SK-N-SH treated with all-trans-retinoic acid at 6 μM for 48 hours (cell line): ENCODE results near the gene NTSR1.

Source experiments
- ATAC-seq: fragments of 200-7000 bp; cut with Tn5 transposase; 3 replicates; pipeline ENCODE4 v1.9.1; 2020; ENCODE audit warnings: mild to moderate bottlenecking, moderate library complexity
- BACH2 ChIP-seq: fragments of 250-450 bp; sonication (Bioruptor Pico); IDR thresholded peaks from 2 replicates; pipeline ENCODE4 v1.9.0; 2021; ENCODE audit warnings: mild to moderate bottlenecking, borderline replicate concordance
- ESRRG ChIP-seq: fragments of 250-450 bp; sonication (Bioruptor Pico); IDR thresholded peaks from 2 replicates; pipeline ENCODE4 v1.6.1; 2021; ENCODE audit warnings: mild to moderate bottlenecking
- ISL1 ChIP-seq: fragments of 250-450 bp; sonication (Bioruptor Pico); IDR thresholded peaks from 2 replicates; pipeline ENCODE4 v2.1.2; 2022; ENCODE audit warnings: mild to moderate bottlenecking, moderate library complexity
- OSR1 ChIP-seq: fragments of 250-450 bp; sonication (Bioruptor Pico); IDR thresholded peaks from 2 replicates; pipeline ENCODE4 v1.8.0; 2022; ENCODE audit warnings: moderate library complexity, mild to moderate bottlenecking, inconsistent platforms
- PPARA ChIP-seq: fragments of 250-450 bp; sonication (Bioruptor Pico); IDR thresholded peaks from 2 replicates; pipeline ENCODE4 v1.5.0; 2020; ENCODE audit warnings: mild to moderate bottlenecking, borderline replicate concordance
- RARB ChIP-seq: fragments of 250-450 bp; sonication (Bioruptor Pico); IDR thresholded peaks from 2 replicates; pipeline ENCODE4 v1.8.0; 2021; ENCODE audit warnings: mild to moderate bottlenecking, moderate library complexity
- SNAI2 ChIP-seq: fragments of 250-450 bp; sonication (Bioruptor Pico); IDR thresholded peaks from 2 replicates; pipeline ENCODE4 v1.5.0; 2020; ENCODE audit warnings: mild to moderate bottlenecking, moderate library complexity
- TCF4 ChIP-seq: fragments of 250-450 bp; sonication (Bioruptor Pico); IDR thresholded peaks from 2 replicates; pipeline ENCODE4 v1.8.0; 2021; ENCODE audit warnings: mild to moderate bottlenecking, moderate library complexity, borderline replicate concordance
- TOX ChIP-seq: fragments of 250-450 bp; sonication (Bioruptor Pico); IDR thresholded peaks from 2 replicates; pipeline ENCODE4 v1.8.0; 2021; ENCODE audit warnings: mild to moderate bottlenecking, moderate library complexity, borderline replicate concordance
- ZC3H10 ChIP-seq: fragments of 250-450 bp; sonication (Bioruptor Pico); IDR thresholded peaks from 2 replicates; pipeline ENCODE4 v1.5.1; 2021; ENCODE audit warnings: mild to moderate bottlenecking, moderate library complexity
- ZFP30 ChIP-seq: fragments of 450-650 bp; formaldehyde crosslinking; IDR thresholded peaks from 2 replicates; pipeline ENCODE4 v1.5.0; 2022; ENCODE audit warnings: mild to moderate bottlenecking, moderate library complexity
- ZNF565 ChIP-seq: fragments of 450-650 bp; formaldehyde crosslinking; conservative IDR thresholded peaks from 2 replicates; pipeline ENCODE4 v1.5.0; 2020; ENCODE audit warnings: low read depth, mild to moderate bottlenecking, moderate library complexity
- ZNF70 ChIP-seq: fragments of 450-650 bp; formaldehyde crosslinking; IDR thresholded peaks from 2 replicates; pipeline ENCODE4 v1.5.0; 2020; ENCODE audit warnings: mild to moderate bottlenecking, moderate library complexity
- ZNF8 ChIP-seq: fragments of 450-650 bp; formaldehyde crosslinking; IDR thresholded peaks from 2 replicates; pipeline ENCODE4 v1.5.0; 2020; ENCODE audit warnings: mild to moderate bottlenecking, moderate library complexity
- TF ChIP-seq, protein P1 (sequence below): fragments of 250-450 bp; sonication (Bioruptor Pico); IDR thresholded peaks from 2 replicates; pipeline ENCODE4 v1.5.1; 2020; ENCODE audit warnings: low read depth, mild to moderate bottlenecking, moderate library complexity
- TF ChIP-seq, protein P2 (sequence below): fragments of 250-450 bp; sonication (Bioruptor Pico); IDR thresholded peaks from 2 replicates; pipeline ENCODE4 v1.5.0; 2020; ENCODE audit warnings: mild to moderate bottlenecking, moderate library complexity
- TF ChIP-seq, protein P3 (sequence below): fragments of 250-450 bp; sonication (Bioruptor Pico); IDR thresholded peaks from 2 replicates; pipeline ENCODE4 v1.5.1; 2021; ENCODE audit warnings: mild to moderate bottlenecking, moderate library complexity

The NTSR1 gene

DNA sequence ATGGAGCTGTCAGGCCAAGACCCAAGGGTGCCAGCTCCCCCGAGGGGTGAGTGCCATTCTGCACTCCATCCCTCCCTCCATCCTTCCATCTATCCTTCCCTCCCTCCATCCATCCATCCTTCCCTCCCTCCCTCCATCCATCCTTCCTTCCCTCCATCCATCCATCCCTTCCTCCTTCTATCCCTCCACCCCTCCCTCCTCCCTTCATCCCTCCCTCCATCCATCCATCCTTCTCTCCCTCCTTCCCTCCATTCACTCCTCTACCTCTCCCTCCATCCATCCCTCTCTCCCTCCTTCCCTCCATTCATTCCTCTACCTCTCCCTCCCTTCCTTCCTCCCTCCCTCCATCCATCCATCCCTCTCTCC, 46.3 kb downstream of the NTSR1 start (continued):
- TF ChIP-seq, protein P1, sequence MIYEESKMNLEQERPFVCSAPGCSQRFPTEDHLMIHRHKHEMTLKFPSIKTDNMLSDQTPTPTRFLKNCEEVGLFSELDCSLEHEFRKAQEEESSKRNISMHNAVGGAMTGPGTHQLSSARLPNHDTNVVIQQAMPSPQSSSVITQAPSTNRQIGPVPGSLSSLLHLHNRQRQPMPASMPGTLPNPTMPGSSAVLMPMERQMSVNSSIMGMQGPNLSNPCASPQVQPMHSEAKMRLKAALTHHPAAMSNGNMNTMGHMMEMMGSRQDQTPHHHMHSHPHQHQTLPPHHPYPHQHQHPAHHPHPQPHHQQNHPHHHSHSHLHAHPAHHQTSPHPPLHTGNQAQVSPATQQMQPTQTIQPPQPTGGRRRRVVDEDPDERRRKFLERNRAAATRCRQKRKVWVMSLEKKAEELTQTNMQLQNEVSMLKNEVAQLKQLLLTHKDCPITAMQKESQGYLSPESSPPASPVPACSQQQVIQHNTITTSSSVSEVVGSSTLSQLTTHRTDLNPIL = no peak
- TF ChIP-seq ZC3H10 (CRISPR knock-in tag) (no peak), TCF4 (CRISPR knock-in tag) (no peak), BACH2 (CRISPR knock-in tag) (no peak), ESRRG (no peak), PPARA (CRISPR knock-in tag) (no peak), ZFP30 (CRISPR knock-in tag) (no peak)
- TF ChIP-seq, protein P2, sequence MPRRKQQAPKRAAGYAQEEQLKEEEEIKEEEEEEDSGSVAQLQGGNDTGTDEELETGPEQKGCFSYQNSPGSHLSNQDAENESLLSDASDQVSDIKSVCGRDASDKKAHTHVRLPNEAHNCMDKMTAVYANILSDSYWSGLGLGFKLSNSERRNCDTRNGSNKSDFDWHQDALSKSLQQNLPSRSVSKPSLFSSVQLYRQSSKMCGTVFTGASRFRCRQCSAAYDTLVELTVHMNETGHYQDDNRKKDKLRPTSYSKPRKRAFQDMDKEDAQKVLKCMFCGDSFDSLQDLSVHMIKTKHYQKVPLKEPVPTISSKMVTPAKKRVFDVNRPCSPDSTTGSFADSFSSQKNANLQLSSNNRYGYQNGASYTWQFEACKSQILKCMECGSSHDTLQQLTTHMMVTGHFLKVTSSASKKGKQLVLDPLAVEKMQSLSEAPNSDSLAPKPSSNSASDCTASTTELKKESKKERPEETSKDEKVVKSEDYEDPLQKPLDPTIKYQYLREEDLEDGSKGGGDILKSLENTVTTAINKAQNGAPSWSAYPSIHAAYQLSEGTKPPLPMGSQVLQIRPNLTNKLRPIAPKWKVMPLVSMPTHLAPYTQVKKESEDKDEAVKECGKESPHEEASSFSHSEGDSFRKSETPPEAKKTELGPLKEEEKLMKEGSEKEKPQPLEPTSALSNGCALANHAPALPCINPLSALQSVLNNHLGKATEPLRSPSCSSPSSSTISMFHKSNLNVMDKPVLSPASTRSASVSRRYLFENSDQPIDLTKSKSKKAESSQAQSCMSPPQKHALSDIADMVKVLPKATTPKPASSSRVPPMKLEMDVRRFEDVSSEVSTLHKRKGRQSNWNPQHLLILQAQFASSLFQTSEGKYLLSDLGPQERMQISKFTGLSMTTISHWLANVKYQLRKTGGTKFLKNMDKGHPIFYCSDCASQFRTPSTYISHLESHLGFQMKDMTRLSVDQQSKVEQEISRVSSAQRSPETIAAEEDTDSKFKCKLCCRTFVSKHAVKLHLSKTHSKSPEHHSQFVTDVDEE (CRISPR knock-in tag) = no peak

DNA sequence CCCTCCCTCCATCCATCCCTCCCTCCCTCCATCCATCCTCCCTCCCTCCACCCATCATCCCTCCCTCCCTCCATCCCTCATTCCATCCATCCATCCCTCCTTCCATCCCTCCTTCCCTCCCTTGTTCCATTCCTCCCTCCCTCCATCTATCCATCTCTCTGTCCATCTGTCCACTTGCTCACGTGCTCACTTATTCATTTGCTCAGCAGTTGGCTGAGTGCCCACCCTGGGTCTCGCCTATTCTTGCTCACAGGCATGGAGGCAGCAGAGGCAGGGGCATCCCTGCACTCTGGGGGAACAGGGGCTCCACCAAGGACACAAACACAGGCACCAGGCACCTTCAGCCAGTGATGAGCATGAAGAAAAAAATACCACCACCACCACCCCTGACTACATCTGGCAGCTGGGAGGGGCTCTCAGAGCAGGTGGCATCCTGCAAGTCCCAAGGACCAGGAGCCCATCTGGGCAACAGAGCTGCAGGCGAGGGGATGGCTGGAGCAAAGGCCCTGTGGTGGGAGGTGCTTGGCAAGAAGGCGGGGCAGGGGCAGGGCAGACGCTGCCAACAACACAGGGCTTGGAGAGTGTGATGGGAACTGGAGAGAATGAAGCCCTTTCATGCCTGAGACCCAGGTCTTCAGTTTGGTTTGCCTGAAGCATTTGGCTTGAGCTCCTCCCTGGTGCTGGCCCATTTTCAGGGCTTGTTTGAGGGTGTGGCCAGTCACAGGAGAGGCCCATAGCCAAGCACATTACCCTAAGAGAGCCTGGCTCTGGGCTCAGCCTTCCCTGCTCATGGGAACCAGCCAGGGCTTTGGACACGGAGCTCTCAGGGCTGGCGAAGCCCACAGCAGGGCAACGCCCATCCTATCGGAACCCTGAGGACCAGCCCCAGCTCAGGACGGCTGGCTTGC, 47.4 kb downstream of the NTSR1 start:
- no peak for ATAC-seq
- no peak for TF ChIP-seq TOX
- TF ChIP-seq ESRRG = no peak
- no peak for TF ChIP-seq ZNF565
- TF ChIP-seq, protein P2 (CRISPR knock-in tag) = no peak
- no peak for TF ChIP-seq ISL1
- no peak for TF ChIP-seq RARB (CRISPR knock-in tag)
- TF ChIP-seq PPARA (CRISPR knock-in tag) = no peak
- no peak for TF ChIP-seq ZC3H10 (CRISPR knock-in tag)
- TF ChIP-seq, protein P1 = no peak
- TF ChIP-seq ZNF8 (CRISPR knock-in tag) = no peak
- no peak for TF ChIP-seq SNAI2
- no peak for TF ChIP-seq ZNF70 (CRISPR knock-in tag)
- no peak for TF ChIP-seq OSR1 (CRISPR knock-in tag)
- TF ChIP-seq, protein P3, sequence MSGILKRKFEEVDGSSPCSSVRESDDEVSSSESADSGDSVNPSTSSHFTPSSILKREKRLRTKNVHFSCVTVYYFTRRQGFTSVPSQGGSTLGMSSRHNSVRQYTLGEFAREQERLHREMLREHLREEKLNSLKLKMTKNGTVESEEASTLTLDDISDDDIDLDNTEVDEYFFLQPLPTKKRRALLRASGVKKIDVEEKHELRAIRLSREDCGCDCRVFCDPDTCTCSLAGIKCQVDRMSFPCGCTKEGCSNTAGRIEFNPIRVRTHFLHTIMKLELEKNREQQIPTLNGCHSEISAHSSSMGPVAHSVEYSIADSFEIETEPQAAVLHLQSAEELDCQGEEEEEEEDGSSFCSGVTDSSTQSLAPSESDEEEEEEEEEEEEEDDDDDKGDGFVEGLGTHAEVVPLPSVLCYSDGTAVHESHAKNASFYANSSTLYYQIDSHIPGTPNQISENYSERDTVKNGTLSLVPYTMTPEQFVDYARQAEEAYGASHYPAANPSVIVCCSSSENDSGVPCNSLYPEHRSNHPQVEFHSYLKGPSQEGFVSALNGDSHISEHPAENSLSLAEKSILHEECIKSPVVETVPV (CRISPR knock-in tag) = no peak
- TF ChIP-seq, all 23 proteins: peak for 0

DNA sequence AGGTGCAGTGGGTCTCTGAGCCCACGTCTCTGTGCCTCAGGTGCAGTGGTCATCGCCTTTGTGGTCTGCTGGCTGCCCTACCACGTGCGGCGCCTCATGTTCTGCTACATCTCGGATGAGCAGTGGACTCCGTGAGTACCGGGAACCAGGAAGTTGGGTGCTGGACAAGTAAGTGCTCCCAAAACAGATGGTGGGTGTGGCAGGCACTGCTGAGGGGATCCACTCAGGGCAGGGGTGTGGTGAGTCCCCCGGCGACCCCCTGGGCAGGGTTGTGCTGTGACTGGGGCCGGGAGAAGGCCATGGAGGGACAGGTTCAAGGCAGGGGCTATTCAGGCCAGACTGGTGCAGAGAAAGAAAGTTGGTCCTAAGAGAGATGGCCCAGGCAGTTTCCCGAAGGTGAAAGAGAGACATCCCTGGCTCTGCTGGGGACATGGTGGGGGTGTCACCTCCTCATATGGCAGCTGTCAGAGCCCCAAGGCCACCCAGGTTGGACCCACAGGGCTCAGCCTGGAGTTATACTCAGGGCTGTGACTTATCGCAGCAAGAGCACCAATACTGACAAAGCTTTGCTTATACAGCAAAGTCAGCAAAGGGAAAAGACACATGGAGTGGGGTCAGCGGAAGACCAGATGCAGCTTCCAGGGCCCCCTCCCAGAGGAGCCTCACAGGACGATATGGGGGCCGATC, 49.7 kb downstream of the NTSR1 start:
- no peak for ATAC-seq
- TF ChIP-seq, protein P3 (CRISPR knock-in tag) = no peak
- TF ChIP-seq, protein P1 = no peak
- TF ChIP-seq, protein P2 (CRISPR knock-in tag) = no peak
- TF ChIP-seq RARB (CRISPR knock-in tag) (no peak), ZFP30 (CRISPR knock-in tag) (no peak), SNAI2 (no peak), ISL1 (no peak), BACH2 (CRISPR knock-in tag) (no peak), ZC3H10 (CRISPR knock-in tag) (no peak), PPARA (CRISPR knock-in tag) (no peak)
